Measurements from ENCODE around the gene FIBP. TPM values are rescaled to one million over a fixed set of nuclear protein-coding genes. Genes with fewer than 3 reads are reported as not detected.
A peak's percentile ranks its signal among the peaks of the same experiment; 100 is the strongest.
"Not testable (repeated sequence)": the region's sequence is repeated elsewhere in the genome, so short reads cannot be mapped to it uniquely, and the experiment has no call there.

Gene FIBP
- total RNA-seq, 1 experiment from 2014 or later: 79.3 TPM

DNA sequence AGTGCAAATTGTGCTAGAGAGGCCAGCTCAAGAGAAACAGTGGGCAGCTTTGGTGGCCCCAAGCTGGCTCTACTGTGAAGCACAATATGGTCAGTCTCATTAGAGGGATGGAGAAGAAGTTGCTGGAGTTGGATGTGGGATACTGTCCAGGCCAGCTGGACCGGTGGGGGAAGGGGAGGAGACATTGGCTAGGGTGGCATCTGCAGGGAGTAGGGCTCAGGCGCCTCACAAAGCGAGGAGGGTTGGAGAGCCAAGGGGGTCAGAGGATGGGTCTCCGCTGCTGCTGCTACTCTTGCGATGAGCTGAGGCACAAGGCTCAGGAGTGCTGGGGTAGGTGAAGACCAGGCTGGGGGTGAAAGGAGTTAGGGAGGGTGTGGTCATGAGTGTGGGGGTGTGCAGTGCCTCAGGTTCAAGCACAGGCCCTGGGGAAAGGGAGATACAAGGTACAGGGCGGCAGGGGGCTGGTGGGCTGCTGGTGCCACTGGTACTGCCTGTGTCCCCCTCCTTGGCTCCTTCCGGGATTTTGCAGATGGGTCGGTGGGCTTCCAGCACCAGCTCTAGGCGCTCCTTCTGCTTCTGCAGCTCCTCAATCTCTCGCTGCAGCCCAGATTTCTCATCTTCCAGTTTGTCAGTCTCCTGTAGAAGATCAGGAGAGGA, 4.5 kb upstream of the FIBP start:
- in situ Hi-C loops (cut with HindIII; ENCODE audit: low sequenced_read_pairs): no loop called here
- peak; percentile 37 for DNase-seq (ENCODE audit: low spot score)

DNA sequence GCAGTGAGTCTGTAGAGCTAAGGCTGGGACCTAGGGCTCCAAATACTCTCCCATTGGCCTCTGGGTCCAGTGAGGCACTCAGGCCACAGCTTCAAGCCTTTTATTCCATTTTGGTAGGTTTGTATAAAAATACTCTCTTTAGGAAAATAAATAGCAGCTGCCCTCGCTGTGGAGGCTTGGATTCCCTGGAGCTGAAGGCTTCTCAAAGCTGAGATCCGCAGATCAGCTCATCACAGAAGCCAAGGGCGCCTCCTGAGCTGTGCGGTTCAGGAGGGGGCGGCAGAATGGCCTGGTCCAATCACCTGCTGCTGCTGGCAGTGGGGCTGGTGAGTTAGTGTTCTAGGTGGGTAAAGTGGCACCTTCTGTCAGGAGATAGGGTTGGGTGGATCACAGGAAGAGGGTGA, 3.9 kb upstream of the FIBP start:
- in situ Hi-C loops (cut with HindIII; ENCODE audit: low sequenced_read_pairs): not testable (repeated sequence)
- peak; percentile 40 for DNase-seq (ENCODE audit: low spot score)

GRCh38 chr11:65891219-65892136, 3.2 kb upstream of the FIBP start:
- in situ Hi-C loops (cut with HindIII; ENCODE audit: low sequenced_read_pairs): no loop called here
- DNase-seq (ENCODE audit: low spot score): peak; percentile 32

GRCh38 chr11:65890324-65891218, 2.3 kb upstream of the FIBP start, which contains the start of gene CCDC85B:
Gene CCDC85B (plus strand): TSS chr11:65890673. CDS start chr11:65890784, 111 bp downstream.
- DNase-seq (ENCODE audit: low spot score): peak; percentile 98
- in situ Hi-C loops (cut with HindIII; ENCODE audit: low sequenced_read_pairs): no loop called here

DNA sequence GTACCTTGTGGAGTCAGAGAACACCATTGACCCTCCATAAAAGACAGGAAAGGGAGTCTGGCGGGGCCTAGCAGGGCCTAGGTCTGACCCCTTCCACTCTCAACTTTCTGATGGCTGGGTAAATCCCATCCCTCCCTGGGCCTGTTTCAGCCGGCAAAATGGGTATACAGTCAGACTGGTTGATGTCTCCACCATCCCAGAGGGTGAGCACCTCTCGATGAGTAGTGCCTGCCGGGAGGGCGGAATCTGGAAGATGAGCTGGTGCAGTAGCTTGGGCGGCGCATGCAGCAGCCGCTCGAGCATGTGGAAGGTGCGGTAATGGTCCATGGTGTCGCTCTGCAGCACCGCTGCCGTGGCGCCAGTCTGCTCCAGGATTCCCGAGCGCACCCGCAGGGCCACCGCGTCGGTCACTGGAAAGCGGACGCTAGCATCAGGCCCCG, 528 bp downstream of the FIBP start:
- in situ Hi-C loops (cut with HindIII; ENCODE audit: low sequenced_read_pairs): no loop called here
- no peak for DNase-seq (ENCODE audit: low spot score)

GRCh38 chr11:65886826-65887722, 1.2 kb downstream of the FIBP start:
- DNase-seq (ENCODE audit: low spot score): peak; percentile 37
- in situ Hi-C loops (cut with HindIII; ENCODE audit: low sequenced_read_pairs): no loop called here

- in situ Hi-C loops (cut with HindIII; ENCODE audit: low sequenced_read_pairs): no loop called here
- DNase-seq (ENCODE audit: low spot score): no peak
These were observed 2.3 kb downstream of the FIBP start for GRCh38 chr11:65885808-65886536.

- in situ Hi-C loops (cut with HindIII; ENCODE audit: low sequenced_read_pairs): no loop called here
- DNase-seq (ENCODE audit: low spot score): no peak
These were observed 3.0 kb downstream of the FIBP start for GRCh38 chr11:65885231-65885630.

- in situ Hi-C loops (cut with HindIII; ENCODE audit: low sequenced_read_pairs): no loop called here
- peak; percentile 81 for DNase-seq (ENCODE audit: low spot score)
These were observed 3.6 kb downstream of the FIBP start for GRCh38 chr11:65884716-65885092.

- DNase-seq (ENCODE audit: low spot score): no peak
- in situ Hi-C loops (cut with HindIII; ENCODE audit: low sequenced_read_pairs): no loop called here
These were observed 4.2 kb downstream of the FIBP start for GRCh38 chr11:65883786-65884715.

DNA sequence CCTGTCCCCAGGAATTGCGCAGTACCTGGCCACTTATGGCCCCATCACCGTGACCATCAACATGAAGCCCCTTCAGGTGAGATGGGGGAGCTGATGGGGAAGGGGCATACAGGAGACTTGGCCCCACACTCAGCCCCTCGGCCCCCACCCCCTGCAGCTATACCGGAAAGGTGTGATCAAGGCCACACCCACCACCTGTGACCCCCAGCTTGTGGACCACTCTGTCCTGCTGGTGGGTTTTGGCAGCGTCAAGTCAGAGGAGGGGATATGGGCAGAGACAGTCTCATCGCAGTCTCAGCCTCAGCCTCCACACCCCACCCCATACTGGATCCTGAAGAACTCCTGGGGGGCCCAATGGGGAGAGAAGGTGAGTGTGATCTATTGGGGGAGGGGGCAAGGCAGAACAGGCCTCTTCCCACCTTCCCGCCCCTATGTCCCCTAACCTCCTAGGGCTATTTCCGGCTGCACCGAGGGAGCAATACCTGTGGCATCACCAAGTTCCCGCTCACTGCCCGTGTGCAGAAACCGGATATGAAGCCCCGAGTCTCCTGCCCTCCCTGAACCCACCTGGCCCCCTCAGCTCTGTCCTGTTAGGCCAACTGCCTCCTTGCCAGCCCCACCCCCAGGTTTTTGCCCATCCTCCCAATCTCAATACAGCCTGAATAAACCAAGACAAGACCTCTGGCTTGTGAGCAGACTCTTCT, 5.1 kb downstream of the FIBP start:
- DNase-seq (ENCODE audit: low spot score): no peak
- in situ Hi-C loops (cut with HindIII; ENCODE audit: low sequenced_read_pairs): no loop called here

- in situ Hi-C loops (cut with HindIII; ENCODE audit: low sequenced_read_pairs): no loop called here
- no peak for DNase-seq (ENCODE audit: low spot score)
These were observed 5.9 kb downstream of the FIBP start for GRCh38 chr11:65882120-65883057.

DNA sequence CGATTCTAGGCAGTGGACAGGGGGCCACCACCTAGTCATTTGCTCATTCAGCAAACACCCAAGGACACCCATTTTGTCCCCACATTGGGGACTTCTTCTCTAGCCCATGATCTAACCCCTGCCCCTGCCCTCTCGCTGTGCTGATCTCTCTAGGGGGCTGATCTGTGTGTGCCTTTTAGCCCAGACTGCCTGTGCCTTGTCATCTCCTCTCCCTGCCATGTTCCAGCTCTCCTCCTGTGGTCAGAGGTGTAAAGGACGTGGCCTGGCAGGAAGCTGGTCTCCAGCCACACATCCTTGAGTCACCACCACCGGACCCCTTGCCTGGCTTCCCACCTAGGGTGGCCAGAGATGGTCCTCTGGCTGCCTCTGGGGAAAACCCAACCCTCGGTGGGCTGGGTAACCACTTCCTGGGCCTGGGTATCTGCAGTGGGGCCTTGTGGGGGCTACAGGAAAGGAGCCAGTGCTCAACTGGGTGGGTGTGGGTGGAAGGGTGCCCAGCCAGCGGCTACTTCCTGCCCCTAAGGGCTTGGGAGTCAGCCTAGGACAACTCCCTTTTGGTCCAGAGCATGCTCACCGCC, 7.3 kb downstream of the FIBP start:
- in situ Hi-C loops (cut with HindIII; ENCODE audit: low sequenced_read_pairs): no loop called here

GRCh38 chr11:65880027-65880426, 8.2 kb downstream of the FIBP start:
- DNase-seq (ENCODE audit: low spot score): no peak
- in situ Hi-C loops (cut with HindIII; ENCODE audit: low sequenced_read_pairs): no loop called here

More for the DNA sequence above, 7.3 kb downstream of the FIBP start:
- DNase-seq (ENCODE audit: low spot score): no peak

DNA sequence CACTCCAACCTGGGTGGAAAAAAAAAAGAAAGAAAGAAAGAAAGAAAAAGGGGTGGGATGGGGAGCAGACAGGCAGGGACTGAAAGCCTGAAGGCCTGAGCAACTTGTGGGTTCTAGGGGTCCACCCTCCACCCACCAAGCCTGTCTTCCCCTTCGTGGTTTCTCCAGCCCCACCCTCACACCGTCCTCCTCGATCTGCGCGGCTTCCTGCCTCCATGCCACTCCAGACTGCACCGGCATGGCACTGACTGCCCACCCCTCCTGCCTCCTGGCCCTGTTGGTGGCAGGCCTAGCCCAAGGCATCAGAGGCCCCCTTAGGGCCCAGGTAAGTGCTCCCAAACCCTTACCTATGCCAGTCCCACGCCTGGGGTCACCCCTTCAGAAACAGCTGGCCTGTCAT, 8.7 kb downstream of the FIBP start, which contains the start of gene CTSW:
TSS of gene CTSW (plus strand) at position 221 of the 400 bp plus-strand sequence. CDS start at position 239, 18 bp downstream.
- in situ Hi-C loops (cut with HindIII; ENCODE audit: low sequenced_read_pairs): no loop called here
- no peak for DNase-seq (ENCODE audit: low spot score)

All from G401 (cell line).